GM23338 (cell line): ENCODE measurements around the gene CYB5D1.

Source experiments
- CTCF ChIP-seq, 2 experiments: fragments of 200-600 bp in 1 of 2; sonication (generic) in 1 of 2; conservative IDR thresholded peaks; 2 replicates each; pipeline versions ENCODE4 v1.5.1 to v1.6.1; 2016 to 2017; ENCODE audit warnings: antibody characterized with exemption in 2 of 2, low read depth in 2 of 2, mild to moderate bottlenecking in 2 of 2, moderate library complexity in 1 of 2
- EZH2 ChIP-seq: fragments of 200-600 bp; sonication (generic); IDR thresholded peaks from one replicate; pipeline ENCODE4 v1.8.0; 2017; ENCODE audit warnings: antibody characterized with exemption, mild to moderate bottlenecking, low read depth; ENCODE audit not compliant: unreplicated experiment
- POLR2AphosphoS5 ChIP-seq: IDR thresholded peaks from 2 replicates; pipeline ENCODE4 v1.6.1; 2016; ENCODE audit warnings: antibody characterized with exemption, low read depth
- REST ChIP-seq: IDR thresholded peaks from one replicate; pipeline ENCODE4 v1.6.1; 2018; ENCODE audit warnings: antibody characterized with exemption; ENCODE audit not compliant: unreplicated experiment

DNA sequence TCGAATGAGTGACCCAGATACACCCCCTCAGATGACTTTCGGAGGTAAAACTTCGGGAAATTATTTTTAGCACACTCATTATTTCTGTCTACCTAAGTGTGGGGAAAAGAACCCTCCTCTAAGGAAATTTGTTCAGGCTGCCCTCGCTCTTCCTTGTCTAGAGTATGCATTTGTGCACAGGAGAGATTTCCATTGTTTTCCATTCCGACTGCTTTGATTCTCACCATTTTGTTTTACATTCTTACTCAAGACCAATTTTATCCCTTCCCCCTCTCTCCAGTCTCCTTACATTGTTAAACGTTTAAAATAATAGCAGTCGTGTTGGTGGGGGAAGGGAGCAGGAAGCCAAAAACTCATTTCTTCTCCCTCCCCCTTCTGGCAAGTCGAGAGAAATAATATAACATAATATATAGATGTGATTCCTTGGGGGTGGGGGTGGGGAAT lies 29.3 kb downstream of the CYB5D1 start:
- TF ChIP-seq POLR2AphosphoS5, result no peak
- no peak for TF ChIP-seq REST
- TF ChIP-seq CTCF (conservative IDR thresholded peaks at IDR 0.05; ENCODE audit: low read depth in 2 of 2), result no peak
- no peak for TF ChIP-seq EZH2
